Measurements from ENCODE around the gene MINDY2. TPM values are rescaled to one million over a fixed set of nuclear protein-coding genes. Genes with fewer than 3 reads are reported as not detected.

The MINDY2 gene
- total and polyA plus RNA-seq, 5 donors from 2014 or later, result 7.9 to 15.9 (median 13.1) TPM

- Mint-ChIP-seq H3K27me3 (no peaks in the 10 kb centered on the region), H3K27ac (peak overlapping the region; percentile 94 to 98 (median 96)), H3K9me3 (no peaks in the 10 kb centered on the region), H3K4me3 (peak overlapping the region; percentile 94 to 100 (median 98)), H3K4me1 (peaks cover 26 to 61% (median 46%) of the 10 kb centered on the region in 4 donors), H3K36me3 (peaks cover 9% of the 10 kb centered on the region)
- Histone ChIP-seq H3K4me1 (ENCODE audit: control insufficient read depth, insufficient read depth, low read length, poor library complexity, severe bottlenecking) (peaks cover 49% of the 10 kb centered on the region), H3K27me3 (ENCODE audit: control insufficient read depth, insufficient read depth, low read length) (no peaks in the 10 kb centered on the region), H3K27ac (ENCODE audit: insufficient read depth, low read length, poor library complexity, severe bottlenecking) (peak overlapping the region; percentile 87), H3K36me3 (ENCODE audit: control insufficient read depth, insufficient read depth, low read length) (no peaks in the 10 kb centered on the region), H3K9me3 (ENCODE audit: control insufficient read depth in 2 of 2, low read length in 2 of 2) (no peaks in the 10 kb centered on the region), H3K4me3 (ENCODE audit: low read depth, low read length) (peak overlapping the region; percentile 98)
- ATAC-seq (ENCODE audit: low read depth in 2 of 2) (peak in 1 of 2 donors; percentile 23), DNase-seq (peak; percentile 27 to 83 (median 67))
Observed at GRCh38 chr15:58748040-58748851, 22.9 kb upstream of the MINDY2 start.

- Histone ChIP-seq H3K4me1 (ENCODE audit: control insufficient read depth, insufficient read depth, low read length, poor library complexity, severe bottlenecking) (peaks cover 43% of the 10 kb centered on the region), H3K4me3 (ENCODE audit: low read depth, low read length) (peak overlapping the region; percentile 98), H3K9me3 (ENCODE audit: control insufficient read depth in 2 of 2, low read length in 2 of 2) (no peaks in the 10 kb centered on the region), H3K27me3 (ENCODE audit: control insufficient read depth, insufficient read depth, low read length) (no peaks in the 10 kb centered on the region), H3K36me3 (ENCODE audit: control insufficient read depth, insufficient read depth, low read length) (no peaks in the 10 kb centered on the region), H3K27ac (ENCODE audit: insufficient read depth, low read length, poor library complexity, severe bottlenecking) (peak overlapping the region; percentile 87)
- peak overlapping the region; percentile 98 to 100 (median 98) for H3K4me3 Mint-ChIP-seq
- H3K9me3 Mint-ChIP-seq, result no peaks in the 10 kb centered on the region
- H3K27me3 Mint-ChIP-seq, result no peaks in the 10 kb centered on the region
- H3K4me1 Mint-ChIP-seq, result peaks cover 24 to 53% (median 41%) of the 10 kb centered on the region in 4 donors
- peaks cover 7% of the 10 kb centered on the region for H3K36me3 Mint-ChIP-seq
- peak; percentile 16 to 60 (median 46) for DNase-seq
- peak; percentile 2 to 11 for ATAC-seq (ENCODE audit: low read depth in 2 of 2)
- peak overlapping the region; percentile 96 to 98 (median 97) for H3K27ac Mint-ChIP-seq
Observed at GRCh38 chr15:58748852-58749531, 22.1 kb upstream of the MINDY2 start.

DNA sequence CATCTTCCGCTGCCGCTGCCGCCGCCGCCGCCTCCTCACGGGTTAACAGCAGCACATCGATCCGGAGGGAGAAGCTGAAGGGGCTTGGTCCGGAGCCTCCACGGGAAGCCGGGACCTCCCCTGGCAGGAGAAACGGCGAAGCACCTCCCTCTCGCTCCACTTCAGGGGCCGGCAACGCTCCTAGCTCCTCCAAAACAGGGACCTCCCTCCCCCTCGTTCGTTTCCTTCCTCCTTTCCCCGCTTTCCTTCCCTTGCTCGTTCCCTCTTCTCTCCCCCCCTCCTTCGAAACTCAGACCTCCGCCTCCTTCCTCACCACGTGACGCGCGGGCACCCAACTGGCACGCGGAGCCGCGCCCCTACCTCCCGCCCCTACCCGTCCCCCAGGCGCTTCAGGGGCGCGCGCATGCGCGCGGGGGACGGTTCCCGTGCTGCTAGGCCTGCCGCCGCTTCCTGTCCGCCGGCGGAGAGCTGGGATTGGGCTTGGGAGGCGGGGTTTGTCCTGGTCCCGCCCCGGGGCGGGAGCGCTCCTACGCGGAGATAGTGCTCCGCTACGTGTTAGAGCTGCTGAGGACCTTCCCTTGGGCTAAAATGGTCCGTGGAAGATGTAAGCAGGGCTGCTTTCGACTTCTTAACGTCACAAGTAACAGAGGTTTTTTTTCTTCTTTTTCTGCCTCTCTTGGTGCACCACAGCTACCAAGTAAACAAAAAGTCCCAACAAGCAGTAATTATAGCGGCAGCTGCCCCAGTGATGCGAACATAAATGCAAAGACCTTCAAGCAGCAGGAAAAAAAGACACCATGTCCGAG lies 21.4 kb upstream of the MINDY2 start, which contains the start of gene ADAM10:
ADAM10 (minus strand) TSS at position 176 of the 806 bp plus-strand sequence; CDS start at position 3, 173 bp downstream.
- H3K27ac ChIP-seq (ENCODE audit: insufficient read depth, low read length, poor library complexity, severe bottlenecking), result peak within 1 kb of the TSS; percentile 87
- no peaks in the 10 kb centered on the region for H3K27me3 ChIP-seq (ENCODE audit: control insufficient read depth, insufficient read depth, low read length)
- no peaks in the 10 kb centered on the region for H3K27me3 Mint-ChIP-seq
- H3K9me3 ChIP-seq (ENCODE audit: control insufficient read depth in 2 of 2, low read length in 2 of 2), result no peaks in the 10 kb centered on the region
- DNase-seq (peak; percentile 92 to 99 (median 98)), ATAC-seq (ENCODE audit: low read depth in 2 of 2) (peak; percentile 89 to 92)
- H3K36me3 Mint-ChIP-seq, result peaks cover 5% of the 10 kb centered on the region
- H3K4me3 ChIP-seq (ENCODE audit: low read depth, low read length), result peak within 1 kb of the TSS; percentile 98
- peak within 1 kb of the TSS; percentile 98 to 100 (median 98) for H3K4me3 Mint-ChIP-seq
- no peaks in the 10 kb centered on the region for H3K9me3 Mint-ChIP-seq
- no peaks in the 10 kb centered on the region for H3K36me3 ChIP-seq (ENCODE audit: control insufficient read depth, insufficient read depth, low read length)
- peaks cover 24 to 47% (median 35%) of the 10 kb centered on the region in 4 donors for H3K4me1 Mint-ChIP-seq
- H3K4me1 ChIP-seq (ENCODE audit: control insufficient read depth, insufficient read depth, low read length, poor library complexity, severe bottlenecking), result peaks cover 41% of the 10 kb centered on the region
- H3K27ac Mint-ChIP-seq, result peak within 1 kb of the TSS; percentile 96 to 98 (median 97)

DNA sequence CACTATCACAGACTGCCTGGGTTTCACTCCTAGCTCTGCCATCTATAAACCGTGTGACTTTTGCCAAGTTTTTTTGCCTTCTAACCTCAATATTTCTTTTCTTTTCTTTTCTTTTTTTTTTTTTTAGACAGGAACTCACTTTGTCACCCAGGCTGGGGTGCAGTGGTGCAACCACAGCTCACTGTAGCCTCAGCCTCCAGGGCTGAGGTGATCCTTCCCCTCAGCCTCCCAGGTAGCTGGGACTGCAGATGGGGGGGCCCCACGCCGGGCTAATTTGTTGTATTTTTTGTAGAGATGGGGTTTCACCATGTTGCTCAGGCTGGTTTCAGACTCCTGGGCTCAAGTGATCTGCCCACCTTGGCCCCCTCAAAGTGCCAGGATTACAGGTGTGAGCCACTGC lies 18.4 kb upstream of the MINDY2 start:
- ATAC-seq (ENCODE audit: low read depth in 2 of 2) (no peak), DNase-seq (no peak)
- no peaks in the 10 kb centered on the region for H3K9me3 Mint-ChIP-seq
- H3K36me3 ChIP-seq (ENCODE audit: control insufficient read depth, insufficient read depth, low read length), result no peaks in the 10 kb centered on the region
- H3K27ac Mint-ChIP-seq, result no peak overlapping the region
- no peaks in the 10 kb centered on the region for H3K27me3 ChIP-seq (ENCODE audit: control insufficient read depth, insufficient read depth, low read length)
- H3K27ac ChIP-seq (ENCODE audit: insufficient read depth, low read length, poor library complexity, severe bottlenecking), result no peak overlapping the region
- no peak overlapping the region for H3K4me3 ChIP-seq (ENCODE audit: low read depth, low read length)
- no peaks in the 10 kb centered on the region for H3K9me3 ChIP-seq (ENCODE audit: control insufficient read depth in 2 of 2, low read length in 2 of 2)
- H3K36me3 Mint-ChIP-seq, result no peaks in the 10 kb centered on the region
- H3K4me1 ChIP-seq (ENCODE audit: control insufficient read depth, insufficient read depth, low read length, poor library complexity, severe bottlenecking), result peaks cover 13% of the 10 kb centered on the region
- no peaks in the 10 kb centered on the region for H3K27me3 Mint-ChIP-seq
- peaks cover 10 to 23% (median 15%) of the 10 kb centered on the region in 4 donors for H3K4me1 Mint-ChIP-seq
- H3K4me3 Mint-ChIP-seq, result no peak overlapping the region

DNA sequence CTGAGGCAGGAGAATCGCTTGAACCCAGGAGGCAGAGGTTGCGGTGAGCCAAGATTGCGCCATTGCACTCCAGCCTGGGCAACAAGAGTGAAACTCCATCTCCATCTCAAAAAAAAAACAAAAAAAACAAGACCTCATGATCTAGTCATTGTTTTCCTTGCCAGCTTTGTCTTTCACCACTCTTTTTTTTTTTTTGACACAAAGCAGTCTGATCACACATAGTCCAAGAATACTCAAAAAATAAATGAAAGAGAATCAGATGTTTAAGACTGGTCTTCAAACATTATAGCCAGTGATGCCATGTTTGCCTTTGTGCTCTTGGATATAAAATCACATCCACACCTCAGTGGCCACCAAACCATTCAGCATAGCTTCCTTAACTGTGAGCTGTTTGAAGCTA lies 15.8 kb upstream of the MINDY2 start:
- no peak overlapping the region for H3K27ac Mint-ChIP-seq
- Histone ChIP-seq H3K9me3 (ENCODE audit: control insufficient read depth in 2 of 2, low read length in 2 of 2) (no peaks in the 10 kb centered on the region), H3K27me3 (ENCODE audit: control insufficient read depth, insufficient read depth, low read length) (peaks cover 2% of the 10 kb centered on the region), H3K27ac (ENCODE audit: insufficient read depth, low read length, poor library complexity, severe bottlenecking) (no peak overlapping the region), H3K36me3 (ENCODE audit: control insufficient read depth, insufficient read depth, low read length) (no peaks in the 10 kb centered on the region), H3K4me1 (ENCODE audit: control insufficient read depth, insufficient read depth, low read length, poor library complexity, severe bottlenecking) (peaks cover 2% of the 10 kb centered on the region), H3K4me3 (ENCODE audit: low read depth, low read length) (no peak overlapping the region)
- no peak for ATAC-seq (ENCODE audit: low read depth in 2 of 2)
- H3K36me3 Mint-ChIP-seq, result no peaks in the 10 kb centered on the region
- H3K4me1 Mint-ChIP-seq, result peaks cover 0 to 10% (median 5%) of the 10 kb centered on the region in 4 donors
- DNase-seq, result no peak
- H3K9me3 Mint-ChIP-seq, result no peaks in the 10 kb centered on the region
- H3K4me3 Mint-ChIP-seq, result no peak overlapping the region
- no peaks in the 10 kb centered on the region for H3K27me3 Mint-ChIP-seq

DNA sequence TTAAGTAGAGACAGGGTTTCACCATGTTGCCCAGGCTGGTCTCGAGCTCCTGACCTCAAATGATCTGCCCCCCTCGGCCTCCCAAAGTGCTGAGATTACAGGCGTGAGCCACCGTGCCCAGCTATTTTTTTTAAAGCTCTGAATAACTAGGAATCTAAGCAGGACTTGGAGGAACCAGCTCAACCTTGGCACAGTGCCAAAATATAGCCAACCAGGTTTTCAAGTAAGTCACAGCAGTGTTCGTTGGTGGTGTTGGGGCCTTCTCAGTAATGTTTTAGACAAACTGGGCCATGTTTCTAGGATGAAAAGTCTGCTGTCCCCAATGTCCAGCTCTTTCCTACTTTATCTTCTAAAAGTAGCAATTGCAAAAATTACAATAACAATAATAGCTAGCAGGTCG lies 15.1 kb upstream of the MINDY2 start:
- Histone ChIP-seq H3K27me3 (ENCODE audit: control insufficient read depth, insufficient read depth, low read length) (peaks cover 2% of the 10 kb centered on the region), H3K4me1 (ENCODE audit: control insufficient read depth, insufficient read depth, low read length, poor library complexity, severe bottlenecking) (no peaks in the 10 kb centered on the region), H3K36me3 (ENCODE audit: control insufficient read depth, insufficient read depth, low read length) (no peaks in the 10 kb centered on the region), H3K27ac (ENCODE audit: insufficient read depth, low read length, poor library complexity, severe bottlenecking) (no peak overlapping the region), H3K4me3 (ENCODE audit: low read depth, low read length) (no peak overlapping the region), H3K9me3 (ENCODE audit: control insufficient read depth in 2 of 2, low read length in 2 of 2) (no peaks in the 10 kb centered on the region)
- Mint-ChIP-seq H3K9me3 (no peaks in the 10 kb centered on the region), H3K36me3 (no peaks in the 10 kb centered on the region), H3K27me3 (no peaks in the 10 kb centered on the region), H3K4me1 (peaks cover 0 to 6% (median 1%) of the 10 kb centered on the region in 4 donors), H3K27ac (no peak overlapping the region), H3K4me3 (no peak overlapping the region)
- ATAC-seq (ENCODE audit: low read depth in 2 of 2), result no peak
- DNase-seq, result no peak

- Histone ChIP-seq H3K4me3 (ENCODE audit: low read depth, low read length) (no peak overlapping the region), H3K27me3 (ENCODE audit: control insufficient read depth, insufficient read depth, low read length) (peaks cover 2% of the 10 kb centered on the region), H3K36me3 (ENCODE audit: control insufficient read depth, insufficient read depth, low read length) (no peaks in the 10 kb centered on the region), H3K9me3 (ENCODE audit: control insufficient read depth in 2 of 2, low read length in 2 of 2) (no peaks in the 10 kb centered on the region), H3K27ac (ENCODE audit: insufficient read depth, low read length, poor library complexity, severe bottlenecking) (no peak overlapping the region), H3K4me1 (ENCODE audit: control insufficient read depth, insufficient read depth, low read length, poor library complexity, severe bottlenecking) (no peaks in the 10 kb centered on the region)
- no peak for ATAC-seq (ENCODE audit: low read depth in 2 of 2)
- Mint-ChIP-seq H3K4me1 (peaks cover 0 to 6% (median 1%) of the 10 kb centered on the region in 4 donors), H3K27ac (no peak overlapping the region), H3K27me3 (no peaks in the 10 kb centered on the region), H3K4me3 (no peak overlapping the region), H3K36me3 (no peaks in the 10 kb centered on the region), H3K9me3 (peaks cover 0 to 3% (median 0%) of the 10 kb centered on the region in 7 donors)
- DNase-seq, result peak in 1 of 3 donors; percentile 38
Observed at GRCh38 chr15:58758141-58758540, 13.0 kb upstream of the MINDY2 start.
